Hepatocyte (in vitro differentiated cells): Measurements from ENCODE around the gene GGA1.

Experiments used
- CTCF ChIP-seq: fragments of 200-600 bp; sonication (generic); IDR thresholded peaks from 2 replicates; pipeline ENCODE4 v1.5.1; 2016; ENCODE audit warnings: antibody characterized with exemption, mild to moderate bottlenecking; ENCODE audit not compliant: poor library complexity
- EZH2 ChIP-seq: fragments of 200-600 bp; sonication (generic); IDR thresholded peaks from 2 replicates; pipeline ENCODE4 v1.6.1; 2016; ENCODE audit warnings: antibody characterized with exemption, mild to moderate bottlenecking, borderline replicate concordance
- EZH2phosphoT487 ChIP-seq: fragments of 200-600 bp; sonication (generic); IDR thresholded peaks from one replicate; pipeline ENCODE4 v1.6.1; 2018; ENCODE audit warnings: antibody characterized with exemption, mild to moderate bottlenecking, low read depth, moderate library complexity; ENCODE audit not compliant: unreplicated experiment, severe bottlenecking

- TF ChIP-seq CTCF, result no peak
- TF ChIP-seq EZH2, result no peak
- TF ChIP-seq EZH2phosphoT487, result no peak
Measured at GRCh38 chr22:37619991-37620390, 11.4 kb downstream of the GGA1 start.
